Gastroesophageal sphincter (tissue), 3 donors: ENCODE measurements around the gene MAPK14.

ENCODE experiments used
- EP300 ChIP-seq: sonication (generic); formaldehyde crosslinking; IDR thresholded peaks from one replicate; pipeline ENCODE4 v1.6.1; 2017; ENCODE audit warnings: antibody characterized with exemption, mild to moderate bottlenecking
- POLR2A ChIP-seq, 2 donors: fragments of 450-650 bp; IDR thresholded peaks; one replicate each; pipeline ENCODE4 v1.6.1; 2017; ENCODE audit warnings: antibody characterized with exemption in 2 of 2, mild to moderate bottlenecking in 2 of 2, moderate library complexity in 1 of 2
- TF ChIP-seq, protein P1 (sequence below), 4 experiments: fragments of 200-600 bp in 2 of 4; fragments of 450-650 bp in 2 of 4; sonication (generic) in 1 of 4; IDR thresholded peaks; one replicate each; pipeline ENCODE4 v1.5.1; 2017 to 2019; ENCODE audit warnings: antibody characterized with exemption in 4 of 4, mild to moderate bottlenecking in 2 of 4, moderate library complexity in 2 of 4

DNA sequence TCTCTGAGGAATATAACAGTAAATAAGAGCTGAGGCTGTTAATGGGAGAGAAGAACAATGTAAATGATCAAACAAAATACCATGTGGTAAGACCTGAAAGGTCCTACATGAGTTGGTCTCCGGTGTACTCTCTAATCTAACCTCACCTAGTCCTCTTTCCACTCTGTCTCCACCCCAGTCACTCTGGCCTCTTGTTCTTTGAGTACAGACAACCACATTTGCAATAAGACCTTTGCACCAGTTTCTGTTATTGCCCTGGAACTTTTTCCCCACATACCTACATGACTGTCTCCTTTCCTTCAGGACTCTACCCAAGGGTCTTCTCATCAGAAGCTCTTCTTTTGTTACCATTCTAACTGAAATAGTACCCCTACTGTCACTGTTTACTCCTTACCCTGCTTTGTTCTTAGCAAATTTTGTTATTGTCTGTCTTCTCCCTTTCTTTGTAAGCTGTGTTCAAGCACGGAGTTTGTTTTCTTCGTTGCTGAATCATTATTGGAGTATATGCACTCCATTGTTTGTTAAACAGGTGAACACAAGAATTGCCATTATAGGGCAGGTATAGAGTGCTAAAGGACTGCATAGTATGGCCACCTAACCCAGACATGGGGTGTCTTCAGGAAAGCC, 37.3 kb downstream of the MAPK14 start:
- TF ChIP-seq, protein P1, sequence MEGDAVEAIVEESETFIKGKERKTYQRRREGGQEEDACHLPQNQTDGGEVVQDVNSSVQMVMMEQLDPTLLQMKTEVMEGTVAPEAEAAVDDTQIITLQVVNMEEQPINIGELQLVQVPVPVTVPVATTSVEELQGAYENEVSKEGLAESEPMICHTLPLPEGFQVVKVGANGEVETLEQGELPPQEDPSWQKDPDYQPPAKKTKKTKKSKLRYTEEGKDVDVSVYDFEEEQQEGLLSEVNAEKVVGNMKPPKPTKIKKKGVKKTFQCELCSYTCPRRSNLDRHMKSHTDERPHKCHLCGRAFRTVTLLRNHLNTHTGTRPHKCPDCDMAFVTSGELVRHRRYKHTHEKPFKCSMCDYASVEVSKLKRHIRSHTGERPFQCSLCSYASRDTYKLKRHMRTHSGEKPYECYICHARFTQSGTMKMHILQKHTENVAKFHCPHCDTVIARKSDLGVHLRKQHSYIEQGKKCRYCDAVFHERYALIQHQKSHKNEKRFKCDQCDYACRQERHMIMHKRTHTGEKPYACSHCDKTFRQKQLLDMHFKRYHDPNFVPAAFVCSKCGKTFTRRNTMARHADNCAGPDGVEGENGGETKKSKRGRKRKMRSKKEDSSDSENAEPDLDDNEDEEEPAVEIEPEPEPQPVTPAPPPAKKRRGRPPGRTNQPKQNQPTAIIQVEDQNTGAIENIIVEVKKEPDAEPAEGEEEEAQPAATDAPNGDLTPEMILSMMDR (IDR thresholded peaks at IDR 0.05): no peak
- TF ChIP-seq POLR2A (IDR thresholded peaks at IDR 0.05) (no peak), EP300 (no peak)
